ENCODE data around the gene ZNF638. TPM values are rescaled to one million over a fixed set of nuclear protein-coding genes. Genes with fewer than 3 reads are reported as not detected.

Gene ZNF638
- total and polyA plus RNA-seq, 2 of the 8 experiments (the other 6 are each of a cell fraction or from before 2014, with no cell fraction given): 45.3 to 143 TPM

GRCh38 chr2:71458413-71459083 lies 127.0 kb downstream of the ZNF638 start (continued):
- TF ChIP-seq SIX5 (IDR thresholded peaks at IDR 0.05; ENCODE audit: low read depth, low read length): no peak
- TF ChIP-seq SUZ12 (IDR thresholded peaks at IDR 0.05; ENCODE audit: low read length): no peak
- no peak for TF ChIP-seq GTF2F1 (IDR thresholded peaks at IDR 0.05; ENCODE audit: borderline replicate concordance, low read depth, low read length)
- no peak for TF ChIP-seq EP300 (IDR thresholded peaks at IDR 0.05; ENCODE audit: borderline replicate concordance in 1 of 2, low read depth in 2 of 2, low read length in 2 of 2)

All from H1 (cell line).